GM19240 (cell line): ENCODE results near the gene FOXP1.
"Not testable (repeated sequence)": the region's sequence is repeated elsewhere in the genome, so short reads cannot be mapped to it uniquely, and the experiment has no call there.

ENCODE experiments used
- DNase-seq: peaks from one replicate; pipeline ENCODE4 v3.0.0; 2011; ENCODE audit warnings: low spot score; ENCODE audit not compliant: insufficient read length

Gene FOXP1

DNA sequence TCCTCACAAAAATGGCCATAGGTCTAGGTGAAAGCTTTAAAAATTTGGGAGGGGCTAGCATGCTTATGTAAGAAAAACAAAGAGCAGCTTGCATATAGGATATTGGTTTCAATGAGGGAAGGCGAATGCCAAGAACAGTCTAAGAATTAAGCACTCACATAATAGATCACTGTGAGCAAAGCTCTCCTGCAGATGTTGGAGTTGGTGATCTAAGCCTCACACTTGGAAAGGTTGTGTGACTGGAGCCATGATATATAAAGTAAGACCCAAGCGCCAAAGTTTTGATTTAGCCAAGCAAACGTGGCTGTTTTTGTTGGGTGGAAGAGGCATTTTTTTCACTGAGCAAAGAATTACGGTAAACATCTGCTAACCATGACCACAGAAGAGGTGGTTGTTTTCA is 237.5 kb downstream of the FOXP1 start:
- no peak for DNase-seq

DNA sequence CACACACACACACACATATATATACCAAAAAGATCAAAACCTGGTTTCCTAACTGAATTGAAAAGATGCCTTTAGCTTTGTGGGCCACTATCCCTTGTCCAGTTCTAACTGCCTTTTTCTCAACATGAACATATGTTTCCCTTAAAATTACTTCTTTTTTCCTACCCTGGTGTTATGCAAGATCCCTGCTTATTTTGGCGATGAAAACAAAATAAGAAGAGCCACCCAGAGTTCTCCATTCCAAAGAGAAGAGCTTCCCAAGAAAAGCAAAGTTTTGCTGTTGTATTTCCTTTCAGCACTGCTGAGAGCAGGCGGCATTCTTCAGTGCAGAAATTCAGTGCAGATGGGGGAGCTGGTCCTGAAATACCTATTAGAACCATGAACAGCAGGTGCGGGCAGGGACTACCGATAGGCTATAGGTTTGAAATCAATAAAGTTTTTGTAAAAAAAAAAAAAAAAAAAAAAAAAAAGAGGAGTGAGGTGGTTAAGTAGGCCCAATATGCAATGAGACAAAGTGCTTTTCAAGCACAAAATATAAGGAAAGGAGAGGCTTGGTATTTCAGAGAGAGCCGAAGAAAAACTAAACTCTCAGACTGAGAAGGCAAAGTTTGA is 238.0 kb downstream of the FOXP1 start:
- no peak for DNase-seq

DNA sequence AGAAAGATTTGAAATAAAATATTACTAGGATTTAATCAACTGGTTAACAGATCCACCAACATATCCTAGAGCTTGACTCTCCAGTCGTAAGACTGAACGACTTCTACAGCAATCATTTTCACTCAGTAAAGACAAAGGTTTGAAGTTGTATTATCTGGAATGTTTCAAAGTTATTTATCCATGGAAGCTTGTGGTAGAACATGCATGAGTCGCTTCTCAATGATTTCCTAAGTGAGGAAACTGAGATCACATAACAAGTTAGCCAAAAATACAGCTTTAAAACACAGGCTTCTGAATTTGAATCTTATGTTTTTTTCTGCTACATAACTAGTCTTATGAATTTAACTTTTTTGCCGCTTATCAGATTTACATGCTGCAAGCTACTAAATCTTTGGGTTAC is 241.8 kb downstream of the FOXP1 start:
- no peak for DNase-seq

DNA sequence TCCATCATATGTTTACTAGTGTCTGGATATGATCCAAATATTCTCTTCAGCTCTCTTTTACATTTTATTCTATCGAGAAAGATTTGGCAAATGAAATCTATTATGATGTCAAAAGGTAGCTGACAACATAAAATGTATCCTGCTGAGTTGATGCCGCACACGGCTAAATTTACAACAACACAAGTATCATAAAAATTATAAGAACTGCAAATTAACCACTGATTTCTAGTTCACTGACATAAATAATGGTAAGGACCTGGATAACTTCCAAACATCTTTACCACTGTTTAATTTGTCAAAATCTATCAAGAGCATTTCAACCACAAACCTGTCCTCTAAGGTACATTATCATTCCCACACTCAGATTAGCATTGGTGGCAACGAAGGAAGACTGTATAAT is 244.5 kb downstream of the FOXP1 start:
- no peak for DNase-seq

DNA sequence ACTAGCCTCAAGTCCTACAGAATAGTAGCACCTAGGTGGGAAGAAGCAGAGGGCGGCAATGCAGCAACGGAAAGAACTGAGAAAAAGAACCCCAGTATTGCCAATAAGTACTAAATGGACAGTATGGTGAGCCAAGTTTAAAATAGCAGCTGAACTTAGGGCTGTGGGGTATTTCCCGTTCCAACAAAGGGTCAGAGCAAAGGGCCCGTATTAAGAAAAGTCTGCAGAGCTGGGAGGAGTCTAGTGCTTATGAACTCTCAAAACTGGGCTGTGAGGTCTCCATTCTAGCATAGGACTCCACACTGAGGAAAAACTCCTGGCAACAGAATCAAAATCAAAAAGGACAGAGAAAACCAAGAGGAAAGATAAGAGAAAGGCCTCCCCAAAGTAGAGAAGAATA is 250.7 kb downstream of the FOXP1 start:
- DNase-seq, result no peak

DNA sequence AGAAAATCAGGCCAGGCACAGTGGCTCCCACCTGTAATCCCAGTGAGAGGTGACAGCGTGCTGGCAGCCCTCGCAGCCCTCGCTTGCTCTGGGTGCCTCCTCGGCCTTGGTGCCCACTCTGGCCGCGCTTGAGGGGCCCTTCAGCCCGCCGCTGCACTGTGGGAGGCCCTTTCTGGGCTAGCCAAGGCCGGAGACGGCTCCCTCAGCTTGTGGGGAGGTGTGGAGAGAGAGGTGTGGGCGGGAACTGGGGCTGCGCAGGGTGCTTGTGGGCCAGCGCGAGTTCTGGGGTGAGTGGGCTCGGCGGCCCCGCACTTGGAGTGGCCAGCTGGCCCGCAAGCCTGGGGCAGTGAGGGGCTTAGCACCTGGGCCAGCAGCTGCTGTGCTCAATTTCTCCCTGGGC is 252.6 kb downstream of the FOXP1 start:
- DNase-seq, result no peak

DNA sequence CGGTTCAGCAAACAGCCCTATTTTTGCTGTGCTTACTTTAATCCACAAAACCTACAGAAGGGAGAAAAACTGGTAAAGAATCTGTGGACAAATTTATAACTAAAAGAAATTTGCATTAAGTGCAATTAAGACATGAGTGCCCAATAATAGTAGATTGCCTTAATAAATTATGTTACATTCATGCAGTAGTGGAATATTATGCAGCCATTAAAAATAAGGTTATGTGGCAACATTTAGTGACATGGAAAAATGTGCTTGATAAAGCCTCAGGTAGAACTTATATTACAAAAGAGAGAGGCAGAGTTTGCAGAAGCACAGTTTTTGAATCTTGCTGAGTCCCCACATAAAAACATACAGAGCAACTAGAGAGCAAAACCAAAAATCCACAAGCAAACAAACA is 253.0 kb downstream of the FOXP1 start:
- no peak for DNase-seq

DNA sequence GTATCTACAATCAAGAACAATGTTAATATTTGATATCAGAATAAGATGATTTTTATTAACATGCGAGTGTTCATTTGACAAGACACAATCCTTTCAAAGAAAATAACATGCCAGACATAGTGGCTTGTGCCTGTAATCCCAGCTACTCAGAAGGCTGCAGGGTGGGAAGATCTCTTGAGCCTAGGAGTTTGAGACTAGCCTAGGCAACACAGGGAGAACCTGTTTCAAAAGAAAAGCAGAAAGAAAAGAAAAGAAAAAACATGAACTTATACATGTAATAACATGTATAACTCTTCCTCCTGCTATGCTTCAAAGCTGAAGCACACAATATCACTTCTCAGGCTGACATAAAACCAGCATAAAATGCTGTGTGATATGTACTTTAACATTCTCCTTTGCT is 253.7 kb downstream of the FOXP1 start:
- no peak for DNase-seq

DNA sequence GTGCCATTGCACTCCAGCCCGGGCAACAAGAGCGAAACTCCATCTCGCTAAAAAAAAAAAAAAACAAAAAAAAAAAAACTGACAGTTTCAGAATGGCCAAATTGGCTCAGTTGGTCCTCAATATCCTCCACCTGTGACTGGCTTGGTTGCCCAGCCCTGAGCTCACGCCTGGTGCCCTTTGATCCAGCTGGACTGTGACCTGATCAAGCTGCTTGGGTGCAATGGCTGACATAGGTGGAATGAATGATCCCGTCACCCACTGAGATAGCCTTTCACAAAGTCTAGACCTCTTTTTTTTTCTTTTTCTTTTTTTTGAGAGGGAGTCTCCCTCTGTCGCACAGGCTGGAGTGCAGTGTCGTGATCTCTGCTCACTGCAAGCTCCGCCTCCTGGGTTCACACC is 254.6 kb downstream of the FOXP1 start:
- no peak for DNase-seq

DNA sequence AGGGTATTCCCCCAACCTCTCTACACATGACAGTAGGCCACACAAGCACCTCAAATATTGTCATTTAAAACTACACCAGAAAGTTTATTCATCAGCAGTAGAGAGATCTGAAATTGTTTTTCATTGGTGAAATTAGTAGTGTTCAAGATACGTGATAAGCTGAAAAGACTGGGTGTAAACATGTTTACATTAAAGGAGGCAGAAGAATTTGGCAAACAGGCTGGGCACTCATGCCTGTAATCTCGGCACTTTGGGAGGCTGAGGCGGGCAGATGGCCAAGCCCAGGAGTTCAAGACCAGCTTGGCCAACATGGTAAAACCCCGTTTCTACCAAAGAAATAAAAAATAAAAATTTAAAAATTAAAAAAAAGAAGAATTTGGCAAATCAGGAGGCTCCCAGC is 255.6 kb downstream of the FOXP1 start:
- no peak for DNase-seq

DNA sequence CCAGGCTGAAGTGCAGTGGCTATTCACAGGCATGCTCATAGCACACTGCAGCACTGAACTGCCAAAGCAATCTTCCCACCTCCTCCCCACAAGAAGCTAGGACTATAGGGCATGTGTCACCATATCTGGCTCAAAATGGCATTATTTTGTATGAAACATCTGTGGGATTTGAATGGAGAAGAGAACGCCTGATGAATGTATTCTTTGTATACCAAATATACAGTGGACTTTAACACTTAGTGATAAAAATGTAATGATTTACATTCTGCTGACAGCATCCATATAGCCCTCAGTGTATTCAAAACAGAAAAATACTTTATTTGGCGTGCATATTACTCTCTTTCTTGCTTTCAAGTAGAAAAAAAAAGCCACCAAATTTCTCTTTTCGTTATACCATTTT is 257.8 kb downstream of the FOXP1 start:
- no peak for DNase-seq

DNA sequence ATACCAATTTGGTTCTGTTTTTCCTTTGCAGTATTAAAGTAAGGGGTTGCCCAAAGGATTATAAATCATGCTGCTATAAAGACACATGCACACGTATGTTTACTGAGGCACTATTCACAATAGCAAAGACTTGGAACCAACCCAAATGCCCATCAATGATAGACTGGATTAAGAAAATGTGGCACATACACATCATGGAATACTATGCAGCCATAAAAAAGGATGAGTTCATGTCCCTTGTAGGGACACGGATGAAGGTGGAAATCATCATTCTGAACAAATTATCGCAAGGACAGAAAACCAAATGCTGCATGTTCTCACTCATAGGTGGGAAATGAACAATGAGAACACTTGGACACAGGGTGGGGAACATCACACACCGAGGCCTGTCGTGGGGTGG is 259.3 kb downstream of the FOXP1 start:
- DNase-seq, result not testable (repeated sequence)

DNA sequence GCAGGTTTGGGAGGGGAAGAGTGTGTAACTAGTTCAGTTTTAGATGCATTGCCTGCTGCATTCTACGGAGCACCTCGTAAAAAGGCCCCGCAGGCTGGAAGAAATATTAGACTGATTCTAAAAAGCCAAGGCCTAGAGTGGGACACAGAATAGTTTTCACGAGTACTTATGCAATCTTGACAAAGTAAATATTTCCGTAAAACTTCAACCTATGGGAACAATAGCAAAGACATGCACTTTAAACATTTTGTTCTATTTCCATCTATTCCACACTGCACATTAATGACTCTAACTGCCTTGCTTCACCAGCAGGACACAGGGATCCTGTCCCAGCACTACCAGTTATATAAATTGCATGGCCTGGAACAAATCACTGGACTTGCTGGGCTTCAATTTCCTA is 260.0 kb downstream of the FOXP1 start:
- no peak for DNase-seq

DNA sequence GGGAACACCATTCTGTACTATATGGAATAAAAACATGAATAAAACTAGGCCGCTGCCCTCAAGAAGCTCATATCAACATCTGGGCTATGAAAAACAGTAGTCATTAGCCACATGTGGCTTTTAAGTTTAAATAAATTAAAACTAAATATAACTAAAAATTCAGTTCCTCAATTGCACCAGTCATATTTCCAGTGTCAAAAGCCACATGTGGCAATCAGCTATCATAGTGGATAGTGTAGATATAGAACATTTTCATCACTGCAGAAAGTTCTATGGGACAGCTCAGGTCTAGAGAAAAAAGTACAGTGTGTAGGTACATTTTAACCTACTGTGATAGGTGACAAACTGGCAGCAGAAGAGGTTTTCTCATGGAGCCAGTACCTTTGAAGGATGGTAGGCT is 261.4 kb downstream of the FOXP1 start:
- no peak for DNase-seq

DNA sequence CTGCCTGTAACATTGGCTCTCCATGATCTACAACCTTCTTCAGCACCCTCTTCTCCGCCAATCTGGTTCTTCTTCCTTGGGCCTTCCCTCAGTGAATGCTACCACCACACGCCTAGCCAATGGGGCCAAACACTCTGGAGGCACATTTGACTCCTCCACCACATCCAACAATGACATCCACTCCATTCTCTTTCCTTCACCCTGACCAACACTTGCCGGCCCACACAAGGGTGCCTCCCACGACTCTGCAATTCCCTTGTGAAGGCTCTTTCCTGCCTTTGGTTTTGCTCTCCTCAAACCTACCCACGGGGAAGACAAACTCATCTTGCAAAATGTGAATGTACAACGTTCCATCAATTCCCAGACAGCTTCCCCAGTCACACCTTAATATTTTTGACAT is 263.8 kb downstream of the FOXP1 start:
- DNase-seq, result no peak

DNA sequence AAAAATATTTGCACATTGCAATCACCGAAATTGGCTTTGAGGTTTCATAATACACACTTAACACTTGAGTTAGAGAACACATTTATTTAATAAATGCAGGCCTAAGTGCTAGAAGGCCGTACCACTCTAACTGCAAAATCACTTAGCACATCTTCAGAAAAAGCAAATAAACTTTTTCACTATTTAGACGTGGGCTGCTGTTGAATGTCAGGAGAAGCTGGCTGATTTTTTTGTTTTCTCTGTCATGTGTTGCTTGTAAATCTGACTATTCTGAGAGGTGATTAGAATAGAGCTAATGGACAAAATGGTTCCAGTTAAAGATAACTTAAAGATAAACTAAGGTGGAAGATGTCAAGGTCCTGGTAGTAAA is 265.1 kb downstream of the FOXP1 start:
- DNase-seq, result no peak

DNA sequence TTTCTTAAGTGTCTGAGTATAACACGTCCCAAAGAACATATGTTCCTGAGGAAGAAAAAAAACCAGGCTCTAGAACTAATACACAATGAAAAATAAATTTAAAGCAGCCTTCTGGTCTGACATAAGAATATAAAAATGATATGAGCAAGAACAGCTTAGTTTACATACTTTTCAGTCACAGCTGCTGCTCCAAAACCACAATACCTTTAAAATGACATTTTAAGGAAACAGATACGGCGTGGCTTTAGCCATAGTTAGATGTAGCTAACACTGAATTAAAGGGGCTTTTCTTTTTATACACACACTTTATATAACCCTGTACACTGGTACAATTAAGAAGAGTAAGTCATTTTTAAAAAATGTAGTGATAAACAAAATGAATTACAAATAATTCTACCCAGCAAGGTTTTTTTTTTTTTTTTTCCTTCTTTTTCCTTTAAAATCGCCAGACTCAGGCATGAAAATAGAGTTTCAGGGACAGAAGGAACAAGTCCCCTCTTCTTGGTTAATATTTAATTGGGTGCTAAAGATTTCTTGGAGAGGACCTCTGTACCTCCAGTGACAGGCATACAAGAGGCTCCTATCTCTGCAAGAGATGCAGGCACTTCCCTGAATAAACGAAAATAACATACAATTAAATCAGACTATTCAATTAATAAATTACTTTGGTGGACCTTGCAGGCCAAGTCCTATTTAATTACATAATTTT is 265.6 kb downstream of the FOXP1 start:
- no peak for DNase-seq

DNA sequence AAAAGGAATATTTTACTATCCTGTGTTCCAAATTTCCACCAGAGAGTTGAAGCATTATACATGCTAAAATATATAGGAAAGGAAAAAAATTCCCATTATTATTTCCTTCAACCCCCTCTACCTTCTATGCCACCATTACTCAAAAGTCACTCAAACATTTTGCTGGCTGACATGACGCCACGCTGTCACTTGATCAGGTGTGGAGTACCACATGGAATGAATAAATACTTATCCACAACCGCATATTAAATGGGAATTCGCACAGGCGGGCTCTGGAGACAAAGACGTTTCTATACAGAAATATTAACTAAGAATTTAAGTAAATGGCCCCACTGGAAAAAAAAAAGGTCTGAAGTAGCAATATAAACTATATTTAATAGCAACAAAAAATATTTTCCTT is 266.4 kb downstream of the FOXP1 start:
- no peak for DNase-seq

DNA sequence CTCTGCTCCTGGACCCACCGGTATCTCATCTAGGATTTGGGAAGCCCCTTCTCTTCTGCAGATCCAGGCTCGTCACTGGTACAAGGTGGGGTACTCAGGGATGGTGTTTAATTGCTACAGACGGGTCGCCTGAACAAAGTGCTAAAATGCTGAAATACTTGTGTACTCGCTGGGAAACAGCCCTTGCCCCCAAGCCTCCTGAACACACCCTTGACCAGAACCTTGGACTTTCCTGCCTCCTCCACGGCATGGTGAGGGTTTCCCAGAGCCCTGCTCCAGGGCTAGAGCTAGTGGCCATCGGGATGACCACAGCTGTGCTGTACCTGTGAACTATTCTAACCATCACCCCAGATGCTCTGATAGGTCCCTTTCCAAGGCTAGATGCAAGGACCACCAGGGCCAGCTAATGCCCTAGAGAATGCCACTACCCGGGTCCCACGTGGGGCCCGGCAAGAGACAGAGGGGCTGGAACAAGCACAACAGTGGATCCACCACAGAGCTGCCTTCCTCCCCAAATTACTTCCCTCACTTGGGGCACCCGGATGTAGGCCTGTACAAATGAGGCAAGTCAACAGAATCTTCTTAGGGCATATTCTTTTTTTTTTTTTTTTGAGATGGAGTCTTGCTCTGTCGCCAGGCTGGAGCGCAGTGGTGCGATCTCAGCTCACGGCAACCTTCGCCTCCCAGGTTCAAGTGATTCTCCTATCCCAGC is 267.3 kb downstream of the FOXP1 start:
- DNase-seq, result no peak

DNA sequence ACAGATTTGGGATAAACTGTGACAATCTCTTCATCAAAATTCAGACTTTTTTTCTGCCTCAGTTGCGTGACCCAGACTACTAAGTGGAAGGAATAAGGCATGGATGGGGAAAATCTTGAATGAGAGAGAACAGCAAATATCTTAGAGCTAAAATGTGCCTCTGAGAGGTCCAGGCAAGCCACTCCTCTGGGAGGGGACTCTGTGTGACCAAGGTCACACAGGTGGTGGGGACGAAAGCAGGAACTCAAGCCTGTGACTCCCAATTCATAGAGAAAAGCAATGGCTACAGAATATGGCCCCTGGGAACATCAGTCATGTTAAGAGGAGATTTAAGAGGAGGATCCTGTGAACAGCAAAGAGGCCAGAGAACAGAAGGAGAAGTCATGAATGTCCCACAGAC is 268.1 kb downstream of the FOXP1 start:
- no peak for DNase-seq

DNA sequence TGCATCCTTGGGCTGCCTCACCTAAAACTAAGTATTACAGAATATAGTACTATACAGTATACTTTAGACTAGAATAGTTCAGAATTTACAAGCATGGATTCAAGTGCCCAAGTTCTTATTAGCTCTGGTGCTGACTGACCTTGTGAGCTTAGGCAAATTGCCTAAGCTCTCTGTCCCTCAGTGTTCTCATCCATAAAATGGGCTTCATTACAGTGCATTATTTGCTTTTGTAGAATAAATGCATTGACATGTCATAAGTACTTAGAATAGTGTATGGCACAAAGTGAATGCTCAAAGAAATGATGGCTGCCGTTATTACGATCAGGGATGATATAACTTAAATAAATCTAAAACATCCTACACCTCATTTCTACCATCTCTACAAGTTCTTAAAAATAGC is 269.7 kb downstream of the FOXP1 start:
- no peak for DNase-seq

DNA sequence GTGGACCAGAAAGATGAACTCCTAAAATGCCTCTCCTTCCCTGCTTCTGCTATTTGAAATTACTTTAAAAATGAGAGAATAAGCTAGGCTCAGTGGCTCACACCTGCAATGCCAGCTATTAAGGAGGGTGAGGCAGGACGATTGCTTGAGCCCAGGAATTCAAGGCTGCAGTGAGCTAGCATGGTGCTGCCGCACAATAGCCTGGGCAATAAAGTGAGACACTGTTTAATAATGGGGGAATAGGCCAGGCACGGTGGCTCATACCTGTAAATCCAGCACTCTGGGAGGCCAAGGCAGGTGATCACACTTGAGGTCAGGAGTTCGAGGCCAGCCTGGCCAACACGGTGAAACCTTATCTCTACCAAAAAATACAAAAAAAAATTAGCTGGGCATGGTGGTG is 271.1 kb downstream of the FOXP1 start:
- DNase-seq, result no peak

DNA sequence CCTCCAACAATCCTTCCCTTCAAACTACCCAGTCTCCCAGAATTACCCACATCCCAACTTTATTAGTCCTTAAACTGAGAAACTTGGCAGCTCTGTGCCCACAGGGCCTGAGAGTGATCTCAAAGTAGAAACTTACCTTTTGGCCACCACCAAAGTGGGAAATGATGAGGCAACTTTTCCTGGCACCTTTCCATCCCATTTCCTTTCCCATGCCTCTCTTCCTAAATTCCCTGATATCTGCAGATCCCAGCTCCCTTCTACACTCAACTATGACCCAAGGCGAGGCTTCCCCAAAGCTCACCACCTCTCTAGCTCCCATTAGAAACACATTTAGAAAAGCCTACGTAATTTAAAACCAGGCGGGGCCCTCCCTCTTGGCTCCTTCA is 271.9 kb downstream of the FOXP1 start:
- DNase-seq, result no peak
